GM13976 (cell line): ENCODE measurements around the gene MVB12B.
"Not testable (repeated sequence)": the region's sequence is repeated elsewhere in the genome, so short reads cannot be mapped to it uniquely, and the experiment has no call there.

Experiments
- DNase-seq: peaks from one replicate; pipeline ENCODE4 v3.0.0; 2012; ENCODE audit warnings: low spot score
- CTCF ChIP-seq: IDR thresholded peaks from 2 replicates; pipeline ENCODE4 v1.5.1; 2012; ENCODE audit warnings: borderline replicate concordance, mild to moderate bottlenecking; ENCODE audit not compliant: insufficient read depth; ENCODE audit errors: extremely low read depth, missing control alignments, control extremely low read depth
- in situ Hi-C: fragments of 300-500 bp; cut with MboI; formaldehyde crosslinking; loops from one replicate; pipeline ENCODE4 v1.12.0; 2022; ENCODE audit warnings: low sequenced_read_pairs, mixed read lengths, inconsistent platforms; ENCODE audit not compliant: unreplicated experiment

The MVB12B gene

GRCh38 chr9:126532951-126533925 is 206.6 kb downstream of the MVB12B start:
- no peak for DNase-seq
- no peak for TF ChIP-seq CTCF
- in situ Hi-C loops, result no loop called here

GRCh38 chr9:126533926-126534310 is 207.3 kb downstream of the MVB12B start:
- no peak for TF ChIP-seq CTCF
- in situ Hi-C loops, result no loop called here
- DNase-seq, result no peak

- in situ Hi-C loops, result no loop called here
- no peak for DNase-seq
- TF ChIP-seq CTCF, result no peak
Observed at GRCh38 chr9:126534431-126535186, 208.0 kb downstream of the MVB12B start.

GRCh38 chr9:126536131-126536530 is 209.5 kb downstream of the MVB12B start:
- no peak for DNase-seq
- in situ Hi-C loops, result no loop called here
- TF ChIP-seq CTCF, result no peak

GRCh38 chr9:126536841-126537465 is 210.3 kb downstream of the MVB12B start:
- in situ Hi-C loops, result no loop called here
- no peak for TF ChIP-seq CTCF
- DNase-seq, result no peak

- no peak for DNase-seq
- in situ Hi-C loops, result no loop called here
- no peak for TF ChIP-seq CTCF
Observed at GRCh38 chr9:126538550-126538949, 211.9 kb downstream of the MVB12B start.

GRCh38 chr9:126540398-126540797 is 213.8 kb downstream of the MVB12B start:
- DNase-seq, in situ Hi-C loops: not testable (repeated sequence)
